ENCODE measurements around the gene ABCG2.

GRCh38 chr4:88102026-88102425 is 56.4 kb downstream of the ABCG2 start:
- no peak for TF ChIP-seq CTCF (tag by site-specific recombination; IDR thresholded peaks at IDR 0.05)
- TF ChIP-seq ZNF530 (tag by site-specific recombination; IDR thresholded peaks at IDR 0.05; ENCODE audit: low read depth), result no peak
- TF ChIP-seq INSM2 (tag by site-specific recombination; IDR thresholded peaks at IDR 0.05), result no peak
- no peak for TF ChIP-seq PRDM2 (tag by site-specific recombination; IDR thresholded peaks at IDR 0.05; ENCODE audit: borderline replicate concordance)
- no peak for TF ChIP-seq ZBTB26 (tag by site-specific recombination; optimal IDR thresholded peaks at IDR 0.05)
- no peak for TF ChIP-seq PRDM4 (tag by site-specific recombination; IDR thresholded peaks at IDR 0.05)
- TF ChIP-seq KLF16 (tag by site-specific recombination; IDR thresholded peaks at IDR 0.05), result no peak
